ENCODE measurements around the gene TMEM38A.

DNA sequence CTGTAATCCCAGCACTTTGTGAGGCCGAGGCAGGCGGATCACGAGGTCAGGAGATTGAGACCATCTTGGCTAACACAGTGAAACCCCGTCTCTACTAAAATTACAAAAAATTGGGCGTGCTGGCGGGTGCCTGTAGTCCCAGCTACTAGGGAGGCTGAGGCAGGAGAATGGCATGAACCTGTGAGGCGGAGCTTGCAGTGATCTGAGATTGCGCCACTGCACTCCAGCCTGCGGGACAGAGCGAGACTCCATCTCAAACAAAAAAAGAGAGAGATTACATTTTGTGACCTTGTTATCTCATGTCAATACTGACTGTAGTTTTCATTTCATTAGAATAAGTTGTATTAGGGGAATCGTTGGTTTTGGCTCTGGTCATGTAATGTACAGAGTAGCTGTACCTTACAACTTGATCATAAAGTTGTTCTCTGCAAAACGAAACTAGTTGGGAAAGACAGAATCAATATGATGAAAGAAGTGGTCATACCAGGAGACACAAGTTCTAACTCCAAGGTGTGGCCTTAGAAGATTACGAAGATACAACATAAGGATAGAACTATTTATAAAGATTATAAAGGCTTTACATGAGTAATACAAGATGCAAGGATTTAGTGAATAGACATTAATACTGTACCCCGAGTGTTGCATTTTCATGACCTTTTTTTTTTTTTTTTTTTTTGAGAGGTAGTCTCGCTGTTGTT, 15.3 kb downstream of the TMEM38A start:
- TF ChIP-seq SIN3A (IDR thresholded peaks at IDR 0.05; ENCODE audit: borderline replicate concordance, insufficient read depth, low read length): no peak
- no peak for TF ChIP-seq POLR2AphosphoS5 (IDR thresholded peaks at IDR 0.05; ENCODE audit: low read depth, low read length)
- TF ChIP-seq, protein P1, sequence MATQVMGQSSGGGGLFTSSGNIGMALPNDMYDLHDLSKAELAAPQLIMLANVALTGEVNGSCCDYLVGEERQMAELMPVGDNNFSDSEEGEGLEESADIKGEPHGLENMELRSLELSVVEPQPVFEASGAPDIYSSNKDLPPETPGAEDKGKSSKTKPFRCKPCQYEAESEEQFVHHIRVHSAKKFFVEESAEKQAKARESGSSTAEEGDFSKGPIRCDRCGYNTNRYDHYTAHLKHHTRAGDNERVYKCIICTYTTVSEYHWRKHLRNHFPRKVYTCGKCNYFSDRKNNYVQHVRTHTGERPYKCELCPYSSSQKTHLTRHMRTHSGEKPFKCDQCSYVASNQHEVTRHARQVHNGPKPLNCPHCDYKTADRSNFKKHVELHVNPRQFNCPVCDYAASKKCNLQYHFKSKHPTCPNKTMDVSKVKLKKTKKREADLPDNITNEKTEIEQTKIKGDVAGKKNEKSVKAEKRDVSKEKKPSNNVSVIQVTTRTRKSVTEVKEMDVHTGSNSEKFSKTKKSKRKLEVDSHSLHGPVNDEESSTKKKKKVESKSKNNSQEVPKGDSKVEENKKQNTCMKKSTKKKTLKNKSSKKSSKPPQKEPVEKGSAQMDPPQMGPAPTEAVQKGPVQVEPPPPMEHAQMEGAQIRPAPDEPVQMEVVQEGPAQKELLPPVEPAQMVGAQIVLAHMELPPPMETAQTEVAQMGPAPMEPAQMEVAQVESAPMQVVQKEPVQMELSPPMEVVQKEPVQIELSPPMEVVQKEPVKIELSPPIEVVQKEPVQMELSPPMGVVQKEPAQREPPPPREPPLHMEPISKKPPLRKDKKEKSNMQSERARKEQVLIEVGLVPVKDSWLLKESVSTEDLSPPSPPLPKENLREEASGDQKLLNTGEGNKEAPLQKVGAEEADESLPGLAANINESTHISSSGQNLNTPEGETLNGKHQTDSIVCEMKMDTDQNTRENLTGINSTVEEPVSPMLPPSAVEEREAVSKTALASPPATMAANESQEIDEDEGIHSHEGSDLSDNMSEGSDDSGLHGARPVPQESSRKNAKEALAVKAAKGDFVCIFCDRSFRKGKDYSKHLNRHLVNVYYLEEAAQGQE (IDR thresholded peaks at IDR 0.05; ENCODE audit: insufficient read depth in 1 of 2, low read depth in 2 of 2, low read length in 2 of 2): no peak

Measured in PFSK-1 (cell line).